ENCODE measurements around the gene TMEM109. TPM values are rescaled to one million over a fixed set of nuclear protein-coding genes. Genes with fewer than 3 reads are reported as not detected.

The TMEM109 gene
- total and polyA plus RNA-seq, 2 of the 4 experiments (the other 2 are of a cell fraction), result 15.1 to 69.7 TPM

- Histone ChIP-seq H3K56ac (ENCODE audit: extremely low read depth, insufficient read depth, low read length) (no peak overlapping the region), H3K27ac (ENCODE audit: insufficient read depth, low read length) (no peak overlapping the region), H3K4me1 (ENCODE audit: control insufficient read depth, insufficient read depth, low read length) (peaks cover 4% of the 10 kb centered on the region; the same call in 1 of the 2 replicates), H3K36me3 (ENCODE audit: control insufficient read depth, insufficient read depth, low read length) (peaks cover 14% of the 10 kb centered on the region), H3K4me2 (ENCODE audit: low read depth, low read length) (no peak overlapping the region), H2AK9ac (replicated peaks; ENCODE audit: low read depth, low read length, poor library complexity) (no peak overlapping the region), H4K20me1 (ENCODE audit: insufficient read depth, low read length) (no peaks in the 10 kb centered on the region), H3K27me3 (ENCODE audit: control insufficient read depth, insufficient read depth, low read length) (no peaks in the 10 kb centered on the region), H2AK5ac (ENCODE audit: low read depth, low read length) (no peak overlapping the region), H3K9ac (ENCODE audit: low read depth, low read length) (no peak overlapping the region), H4K5ac (ENCODE audit: low read depth, low read length) (no peak overlapping the region), H4K91ac (ENCODE audit: insufficient read depth, low read depth, low read length) (no peak overlapping the region), H4K8ac (ENCODE audit: low read depth in 2 of 2, low read length in 2 of 2) (no peak overlapping the region), H3K4me3 (ENCODE audit: insufficient read depth, low read depth, low read length) (no peak overlapping the region), H2BK20ac (ENCODE audit: low read depth, low read length) (no peak overlapping the region), H2BK5ac (ENCODE audit: low read depth, low read length, poor library complexity, severe bottlenecking) (no peak overlapping the region), H3K9me3 (ENCODE audit: control insufficient read depth, insufficient read depth, low read length) (no peaks in the 10 kb centered on the region), H3K23ac (ENCODE audit: low read depth, low read length) (no peak overlapping the region), H3K18ac (ENCODE audit: low read depth, low read length) (no peak overlapping the region), H3K79me1 (ENCODE audit: low read depth in 1 of 2, low read length in 2 of 2) (no peaks in the 10 kb centered on the region; a peak in 1 of 4 replicates), H2BK120ac (ENCODE audit: low read depth, low read length) (no peak overlapping the region), H2AFZ (replicated peaks; ENCODE audit: low read length, poor library complexity) (no peak overlapping the region), H3K9me1 (ENCODE audit: insufficient read depth, low read length) (0 out of 2 replicates have a peak, but pooled peaks cover 4% of the 10 kb centered on the region), H3K4ac (ENCODE audit: low read depth, low read length) (no peak overlapping the region), H3K14ac (replicated peaks; ENCODE audit: low read depth, low read length) (no peak overlapping the region), H2BK15ac (ENCODE audit: low read depth, low read length) (no peak overlapping the region)
- dilution Hi-C loops (cut with HindIII; ENCODE audit: low sequenced_read_pairs, unreplicated experiment), result no loop called here
- CTCF ChIA-PET, result no interaction called here
- in situ Hi-C loops (cut with MboI; ENCODE audit: low sequenced_read_pairs), result no loop called here
- WGBS, 2 experiments (ENCODE audit: extremely low coverage in 2 of 2, insufficient read length in 1 of 2), result no CpG with 5 or more reads among the region's 5 CpGs
- ATAC-seq (ENCODE audit: low read depth) (no peak), DNase-seq (no peak)
- POLR2A ChIA-PET (ENCODE audit: unreplicated experiment), result no interaction called here
- no peak for TF ChIP-seq MXI1 (IDR thresholded peaks at IDR 0.05; ENCODE audit: borderline replicate concordance, low read depth, low read length)
- BruUV-seq (replicated peaks), result no TSS peak
- intact Hi-C loops (cut with micrococcal nuclease), result no loop called here
Measured at GRCh38 chr11:60945295-60945667, 31.3 kb downstream of the TMEM109 start.
